ENCODE data around the gene PLA2G5. TPM values are rescaled to one million over a fixed set of nuclear protein-coding genes. Genes with fewer than 3 reads are reported as not detected.
A peak's percentile ranks its signal among the peaks of the same experiment; 100 is the strongest.
"Not testable (repeated sequence)": the region's sequence is repeated elsewhere in the genome, so short reads cannot be mapped to it uniquely, and the experiment has no call there.

Gene PLA2G5
- total RNA-seq (2014; rRNA removed; shearing (Covaris generic)) = not detected in 2 replicates
- not detected in 2 replicates for polyA plus RNA-seq (2015; cell fraction: cytosol; rRNA removed)
- not detected in 2 replicates for polyA plus RNA-seq (2015; cell fraction: nucleus; rRNA removed)

GRCh38 chr1:20069874-20070273 lies at the start of gene PLA2G5:
TSS of gene PLA2G5 (plus strand) at chr1:20070194. CDS start at chr1:20084831, 14,637 bp downstream.
- in situ Hi-C loops (cut with HindIII; ENCODE audit: low pct_unique_long_range_greater_than_20kb, low sequenced_read_pairs) = no loop called here
- DNase-seq (ENCODE audit: low read depth, low spot score) = no peak

GRCh38 chr1:20028125-20028524 lies 41.9 kb upstream of the PLA2G5 start:
- no peak for DNase-seq (ENCODE audit: low read depth, low spot score)
- in situ Hi-C loops (cut with HindIII; ENCODE audit: low pct_unique_long_range_greater_than_20kb, low sequenced_read_pairs) = no loop called here

GRCh38 chr1:20028726-20029125 lies 41.3 kb upstream of the PLA2G5 start:
- no peak for DNase-seq (ENCODE audit: low read depth, low spot score)
- in situ Hi-C loops (cut with HindIII; ENCODE audit: low pct_unique_long_range_greater_than_20kb, low sequenced_read_pairs) = no loop called here

- in situ Hi-C loops (cut with HindIII; ENCODE audit: low pct_unique_long_range_greater_than_20kb, low sequenced_read_pairs) = no loop called here
- DNase-seq (ENCODE audit: low read depth, low spot score) = peak; percentile 43
Measured at GRCh38 chr1:20029178-20029912, 40.6 kb upstream of the PLA2G5 start.

GRCh38 chr1:20030436-20031151 lies 39.4 kb upstream of the PLA2G5 start:
- in situ Hi-C loops (cut with HindIII; ENCODE audit: low pct_unique_long_range_greater_than_20kb, low sequenced_read_pairs) = not testable (repeated sequence)

GRCh38 chr1:20031161-20031560 lies 38.8 kb upstream of the PLA2G5 start:
- in situ Hi-C loops (cut with HindIII; ENCODE audit: low pct_unique_long_range_greater_than_20kb, low sequenced_read_pairs) = no loop called here
- DNase-seq (ENCODE audit: low read depth, low spot score) = no peak

More at GRCh38 chr1:20030436-20031151, 39.4 kb upstream of the PLA2G5 start:
- DNase-seq (ENCODE audit: low read depth, low spot score) = not testable (repeated sequence)

- in situ Hi-C loops (cut with HindIII; ENCODE audit: low pct_unique_long_range_greater_than_20kb, low sequenced_read_pairs) = no loop called here
- DNase-seq (ENCODE audit: low read depth, low spot score) = no peak
Measured at GRCh38 chr1:20031836-20032235, 38.2 kb upstream of the PLA2G5 start.

GRCh38 chr1:20032425-20032824 lies 37.6 kb upstream of the PLA2G5 start:
- DNase-seq (ENCODE audit: low read depth, low spot score) = no peak
- in situ Hi-C loops (cut with HindIII; ENCODE audit: low pct_unique_long_range_greater_than_20kb, low sequenced_read_pairs) = no loop called here

GRCh38 chr1:20033420-20033819 lies 36.6 kb upstream of the PLA2G5 start:
- no peak for DNase-seq (ENCODE audit: low read depth, low spot score)
- in situ Hi-C loops (cut with HindIII; ENCODE audit: low pct_unique_long_range_greater_than_20kb, low sequenced_read_pairs) = no loop called here

GRCh38 chr1:20035114-20035513 lies 34.9 kb upstream of the PLA2G5 start:
- in situ Hi-C loops (cut with HindIII; ENCODE audit: low pct_unique_long_range_greater_than_20kb, low sequenced_read_pairs) = no loop called here
- DNase-seq (ENCODE audit: low read depth, low spot score) = no peak

GRCh38 chr1:20037877-20038276 lies 32.1 kb upstream of the PLA2G5 start:
- in situ Hi-C loops (cut with HindIII; ENCODE audit: low pct_unique_long_range_greater_than_20kb, low sequenced_read_pairs) = no loop called here
- no peak for DNase-seq (ENCODE audit: low read depth, low spot score)

GRCh38 chr1:20047096-20047495 lies 22.9 kb upstream of the PLA2G5 start:
- in situ Hi-C loops (cut with HindIII; ENCODE audit: low pct_unique_long_range_greater_than_20kb, low sequenced_read_pairs) = no loop called here
- no peak for DNase-seq (ENCODE audit: low read depth, low spot score)

- no peak for DNase-seq (ENCODE audit: low read depth, low spot score)
- in situ Hi-C loops (cut with HindIII; ENCODE audit: low pct_unique_long_range_greater_than_20kb, low sequenced_read_pairs) = no loop called here
Measured at GRCh38 chr1:20048563-20048962, 21.4 kb upstream of the PLA2G5 start.

- DNase-seq (ENCODE audit: low read depth, low spot score); in situ Hi-C loops (cut with HindIII; ENCODE audit: low pct_unique_long_range_greater_than_20kb, low sequenced_read_pairs): not testable (repeated sequence)
Measured at GRCh38 chr1:20049056-20049798, 20.8 kb upstream of the PLA2G5 start.

GRCh38 chr1:20051218-20051829 lies 18.7 kb upstream of the PLA2G5 start:
- in situ Hi-C loops (cut with HindIII; ENCODE audit: low pct_unique_long_range_greater_than_20kb, low sequenced_read_pairs) = no loop called here
- no peak for DNase-seq (ENCODE audit: low read depth, low spot score)

- in situ Hi-C loops (cut with HindIII; ENCODE audit: low pct_unique_long_range_greater_than_20kb, low sequenced_read_pairs) = no loop called here
- no peak for DNase-seq (ENCODE audit: low read depth, low spot score)
Measured at GRCh38 chr1:20052386-20052785, 17.6 kb upstream of the PLA2G5 start.

GRCh38 chr1:20057886-20058420 lies 12.0 kb upstream of the PLA2G5 start:
- DNase-seq (ENCODE audit: low read depth, low spot score) = peak; percentile 56
- in situ Hi-C loops (cut with HindIII; ENCODE audit: low pct_unique_long_range_greater_than_20kb, low sequenced_read_pairs) = no loop called here

All from SK-MEL-5 (cell line).